PFSK-1 (cell line): ENCODE results near the gene RPL36.

Source experiments
- FOXP2 ChIP-seq: optimal IDR thresholded peaks from 2 replicates; pipeline ENCODE3; 2011; ENCODE audit warnings: borderline replicate concordance, control low read depth, inconsistent platforms; ENCODE audit not compliant: insufficient read depth; ENCODE audit errors: extremely low read length, extremely low read depth
- POLR2AphosphoS5 ChIP-seq: IDR thresholded peaks from 2 replicates; pipeline ENCODE4 v1.6.1; 2012; ENCODE audit warnings: low read depth, mild to moderate bottlenecking, control low read depth, low read length, moderate library complexity
- SIN3A ChIP-seq: IDR thresholded peaks from 2 replicates; pipeline ENCODE4 v1.6.1; 2012; ENCODE audit warnings: mild to moderate bottlenecking, low read length, moderate library complexity, borderline replicate concordance; ENCODE audit not compliant: insufficient read depth
- TAF1 ChIP-seq: IDR thresholded peaks from 2 replicates; pipeline ENCODE4 v1.6.1; 2012; ENCODE audit warnings: low read length, control low read depth, borderline replicate concordance; ENCODE audit not compliant: insufficient read depth
- TF ChIP-seq, protein P1 (sequence below), 2 experiments: IDR thresholded peaks; 2 replicates each; pipeline versions ENCODE4 v1.6.1 to v1.8.0; 2011 to 2012; ENCODE audit warnings: low read depth in 2 of 2, low read length in 2 of 2, control low read depth in 1 of 2, inconsistent platforms in 1 of 2, mild to moderate bottlenecking in 1 of 2, moderate library complexity in 1 of 2; ENCODE audit not compliant: insufficient read depth in 1 of 2

RPL36 gene

DNA sequence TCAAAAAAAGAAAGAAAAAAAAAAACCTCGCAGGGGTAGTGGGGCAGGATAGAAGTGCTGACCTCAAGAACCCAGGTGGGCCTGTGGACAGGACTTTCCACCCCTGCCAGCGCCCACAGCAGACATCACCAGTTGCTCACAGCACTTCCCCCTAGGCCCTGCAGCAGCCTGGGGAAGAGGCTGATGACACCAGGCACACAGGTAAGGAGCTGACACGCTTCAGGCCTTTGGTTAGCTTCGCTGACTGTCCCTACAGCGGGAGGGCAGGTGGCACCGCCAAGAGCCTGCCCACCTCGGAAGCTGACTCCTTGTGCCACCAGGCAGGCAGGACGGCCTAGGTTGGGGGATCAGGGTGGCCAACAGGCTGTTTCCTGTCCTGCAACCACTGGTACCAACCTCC lies 20.9 kb downstream of the RPL36 start:
- TF ChIP-seq SIN3A, result no peak
- TF ChIP-seq, protein P1, sequence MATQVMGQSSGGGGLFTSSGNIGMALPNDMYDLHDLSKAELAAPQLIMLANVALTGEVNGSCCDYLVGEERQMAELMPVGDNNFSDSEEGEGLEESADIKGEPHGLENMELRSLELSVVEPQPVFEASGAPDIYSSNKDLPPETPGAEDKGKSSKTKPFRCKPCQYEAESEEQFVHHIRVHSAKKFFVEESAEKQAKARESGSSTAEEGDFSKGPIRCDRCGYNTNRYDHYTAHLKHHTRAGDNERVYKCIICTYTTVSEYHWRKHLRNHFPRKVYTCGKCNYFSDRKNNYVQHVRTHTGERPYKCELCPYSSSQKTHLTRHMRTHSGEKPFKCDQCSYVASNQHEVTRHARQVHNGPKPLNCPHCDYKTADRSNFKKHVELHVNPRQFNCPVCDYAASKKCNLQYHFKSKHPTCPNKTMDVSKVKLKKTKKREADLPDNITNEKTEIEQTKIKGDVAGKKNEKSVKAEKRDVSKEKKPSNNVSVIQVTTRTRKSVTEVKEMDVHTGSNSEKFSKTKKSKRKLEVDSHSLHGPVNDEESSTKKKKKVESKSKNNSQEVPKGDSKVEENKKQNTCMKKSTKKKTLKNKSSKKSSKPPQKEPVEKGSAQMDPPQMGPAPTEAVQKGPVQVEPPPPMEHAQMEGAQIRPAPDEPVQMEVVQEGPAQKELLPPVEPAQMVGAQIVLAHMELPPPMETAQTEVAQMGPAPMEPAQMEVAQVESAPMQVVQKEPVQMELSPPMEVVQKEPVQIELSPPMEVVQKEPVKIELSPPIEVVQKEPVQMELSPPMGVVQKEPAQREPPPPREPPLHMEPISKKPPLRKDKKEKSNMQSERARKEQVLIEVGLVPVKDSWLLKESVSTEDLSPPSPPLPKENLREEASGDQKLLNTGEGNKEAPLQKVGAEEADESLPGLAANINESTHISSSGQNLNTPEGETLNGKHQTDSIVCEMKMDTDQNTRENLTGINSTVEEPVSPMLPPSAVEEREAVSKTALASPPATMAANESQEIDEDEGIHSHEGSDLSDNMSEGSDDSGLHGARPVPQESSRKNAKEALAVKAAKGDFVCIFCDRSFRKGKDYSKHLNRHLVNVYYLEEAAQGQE (IDR thresholded peaks at IDR 0.05; ENCODE audit: insufficient read depth in 1 of 2, low read depth in 2 of 2, low read length in 2 of 2), result no peak
- no peak for TF ChIP-seq FOXP2
- TF ChIP-seq POLR2AphosphoS5, result no peak
- TF ChIP-seq TAF1, result no peak

DNA sequence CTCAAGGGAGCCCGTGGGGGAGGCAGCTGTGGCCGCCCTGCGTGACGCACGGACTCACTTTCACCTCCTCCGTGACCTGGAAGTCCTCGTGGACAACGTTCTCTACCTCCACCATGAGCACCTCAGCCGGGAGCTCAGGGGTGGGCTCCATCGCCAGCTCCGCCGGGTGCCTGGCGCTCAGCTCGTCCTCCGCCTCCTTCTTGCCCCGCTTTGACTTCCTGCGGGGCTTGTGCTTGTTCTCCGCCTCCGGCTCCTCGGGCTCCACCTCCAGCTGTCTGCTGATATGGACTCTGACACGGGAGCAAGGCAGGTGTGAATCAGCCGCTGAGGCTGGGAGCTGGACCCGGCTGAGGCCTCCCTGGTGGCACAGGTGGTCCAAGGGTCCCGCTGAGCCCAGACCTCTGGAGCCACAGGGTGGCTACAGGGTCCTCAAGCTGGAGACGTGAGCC lies 21.6 kb downstream of the RPL36 start:
- TF ChIP-seq TAF1 (no peak), SIN3A (no peak), FOXP2 (no peak), POLR2AphosphoS5 (no peak)
- TF ChIP-seq, protein P1 (IDR thresholded peaks at IDR 0.05; ENCODE audit: insufficient read depth in 1 of 2, low read depth in 2 of 2, low read length in 2 of 2), result no peak

- TF ChIP-seq POLR2AphosphoS5 (no peak), TAF1 (no peak), SIN3A (no peak), FOXP2 (no peak)
- TF ChIP-seq, protein P1 (IDR thresholded peaks at IDR 0.05; ENCODE audit: insufficient read depth in 1 of 2, low read depth in 2 of 2, low read length in 2 of 2), result no peak
Observed at GRCh38 chr19:5713228-5713627, 23.1 kb downstream of the RPL36 start.

DNA sequence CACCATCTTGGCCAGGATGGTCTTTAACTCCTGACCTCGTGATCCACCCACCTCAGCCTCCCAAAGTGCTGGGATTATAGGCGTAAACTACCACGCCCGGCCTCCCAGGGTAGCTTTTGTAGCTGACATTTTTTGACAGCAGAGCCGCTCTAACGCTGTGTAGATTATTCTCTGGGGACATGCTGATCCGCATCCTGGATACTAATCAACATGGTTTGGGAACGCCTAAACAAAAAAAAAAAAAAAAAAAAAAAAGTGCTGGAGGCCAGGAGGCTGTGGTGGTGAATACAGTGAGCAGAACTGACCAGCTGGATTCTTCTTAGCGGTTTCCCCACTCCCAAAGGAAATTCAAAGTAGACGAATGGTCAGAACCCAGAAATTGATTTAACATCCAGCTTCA lies 24.7 kb downstream of the RPL36 start:
- no peak for TF ChIP-seq SIN3A
- TF ChIP-seq FOXP2, result no peak
- no peak for TF ChIP-seq POLR2AphosphoS5
- TF ChIP-seq, protein P1 (IDR thresholded peaks at IDR 0.05; ENCODE audit: insufficient read depth in 1 of 2, low read depth in 2 of 2, low read length in 2 of 2), result no peak
- no peak for TF ChIP-seq TAF1

DNA sequence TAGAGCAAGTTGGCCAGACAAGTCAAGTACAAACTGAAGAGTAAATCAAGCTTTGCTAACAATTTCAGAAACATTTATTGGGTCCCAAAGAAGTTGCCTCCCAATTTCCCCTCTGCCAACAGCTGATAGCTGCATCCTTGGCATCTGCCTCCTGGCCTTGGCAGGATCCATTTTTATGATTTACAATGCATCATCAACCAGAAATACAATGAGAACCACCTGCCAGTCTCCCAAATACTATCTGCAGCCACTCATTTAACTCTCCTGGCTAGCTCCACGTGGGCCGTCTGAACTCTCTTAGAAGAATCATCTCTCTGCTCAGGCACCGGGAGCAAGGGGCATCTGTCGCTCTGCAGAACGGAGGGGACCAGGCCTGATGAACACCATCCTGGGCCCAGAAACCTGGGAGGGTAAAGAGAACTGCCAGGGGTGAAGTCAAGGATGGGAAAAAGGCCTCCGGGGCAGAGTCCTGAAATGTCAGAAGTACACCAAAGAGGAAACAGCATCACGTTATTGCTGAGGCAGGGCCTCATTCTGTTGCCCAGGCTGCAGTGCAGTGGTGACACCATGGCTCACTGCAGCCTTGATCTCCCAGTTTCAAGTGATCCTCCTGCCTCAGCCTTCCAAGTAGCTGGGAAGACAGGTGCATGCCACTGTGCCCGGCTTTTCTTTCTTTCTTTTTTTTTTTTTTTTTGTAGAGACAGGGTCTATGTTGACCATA lies 27.3 kb downstream of the RPL36 start:
- no peak for TF ChIP-seq TAF1
- no peak for TF ChIP-seq FOXP2
- TF ChIP-seq POLR2AphosphoS5, result no peak
- TF ChIP-seq, protein P1 (IDR thresholded peaks at IDR 0.05; ENCODE audit: insufficient read depth in 1 of 2, low read depth in 2 of 2, low read length in 2 of 2), result no peak
- no peak for TF ChIP-seq SIN3A
